ENCODE data around the gene F5. TPM values are rescaled to one million over a fixed set of nuclear protein-coding genes. Genes with fewer than 3 reads are reported as not detected.
A peak's percentile ranks its signal among the peaks of the same experiment; 100 is the strongest.

Gene F5
- total RNA-seq, 1 donor from 2014 or later: 38.6 TPM

DNA sequence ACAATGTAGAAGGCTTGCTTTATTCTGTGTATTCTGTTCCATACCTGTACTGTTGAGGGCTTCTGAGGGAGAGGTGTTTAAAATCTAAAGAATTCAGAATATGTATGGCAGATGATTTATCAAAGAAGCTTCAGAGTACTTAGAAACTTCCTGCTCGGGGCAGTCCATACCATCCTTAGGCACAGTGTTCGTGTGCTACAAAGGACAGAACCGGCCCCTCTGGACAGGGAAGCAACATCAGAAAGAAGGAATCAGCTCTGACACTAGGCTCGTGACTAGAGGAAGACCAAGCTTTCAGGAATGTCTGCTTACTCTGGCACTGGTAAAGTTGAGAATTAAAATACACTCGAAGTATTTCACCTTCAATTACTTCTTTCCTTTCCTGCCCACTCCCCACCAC is 29.5 kb upstream of the F5 start:
- no peaks in the 10 kb centered on the region for H3K36me3 Mint-ChIP-seq
- TF ChIP-seq, protein P1, sequence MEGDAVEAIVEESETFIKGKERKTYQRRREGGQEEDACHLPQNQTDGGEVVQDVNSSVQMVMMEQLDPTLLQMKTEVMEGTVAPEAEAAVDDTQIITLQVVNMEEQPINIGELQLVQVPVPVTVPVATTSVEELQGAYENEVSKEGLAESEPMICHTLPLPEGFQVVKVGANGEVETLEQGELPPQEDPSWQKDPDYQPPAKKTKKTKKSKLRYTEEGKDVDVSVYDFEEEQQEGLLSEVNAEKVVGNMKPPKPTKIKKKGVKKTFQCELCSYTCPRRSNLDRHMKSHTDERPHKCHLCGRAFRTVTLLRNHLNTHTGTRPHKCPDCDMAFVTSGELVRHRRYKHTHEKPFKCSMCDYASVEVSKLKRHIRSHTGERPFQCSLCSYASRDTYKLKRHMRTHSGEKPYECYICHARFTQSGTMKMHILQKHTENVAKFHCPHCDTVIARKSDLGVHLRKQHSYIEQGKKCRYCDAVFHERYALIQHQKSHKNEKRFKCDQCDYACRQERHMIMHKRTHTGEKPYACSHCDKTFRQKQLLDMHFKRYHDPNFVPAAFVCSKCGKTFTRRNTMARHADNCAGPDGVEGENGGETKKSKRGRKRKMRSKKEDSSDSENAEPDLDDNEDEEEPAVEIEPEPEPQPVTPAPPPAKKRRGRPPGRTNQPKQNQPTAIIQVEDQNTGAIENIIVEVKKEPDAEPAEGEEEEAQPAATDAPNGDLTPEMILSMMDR (IDR thresholded peaks at IDR 0.05; ENCODE audit: unreplicated experiment): no peak
- no peaks in the 10 kb centered on the region for H3K9me3 Mint-ChIP-seq
- peaks cover 16% of the 10 kb centered on the region for H3K4me1 Mint-ChIP-seq
- no peak for DNase-seq (ENCODE audit: low spot score in 2 of 2, unreplicated experiment in 2 of 2)
- no peaks in the 10 kb centered on the region for H3K27me3 Mint-ChIP-seq (ENCODE audit: low read depth)
- H3K27ac Mint-ChIP-seq: peak overlapping the region; percentile 88
- no peak overlapping the region for H3K4me3 Mint-ChIP-seq

DNA sequence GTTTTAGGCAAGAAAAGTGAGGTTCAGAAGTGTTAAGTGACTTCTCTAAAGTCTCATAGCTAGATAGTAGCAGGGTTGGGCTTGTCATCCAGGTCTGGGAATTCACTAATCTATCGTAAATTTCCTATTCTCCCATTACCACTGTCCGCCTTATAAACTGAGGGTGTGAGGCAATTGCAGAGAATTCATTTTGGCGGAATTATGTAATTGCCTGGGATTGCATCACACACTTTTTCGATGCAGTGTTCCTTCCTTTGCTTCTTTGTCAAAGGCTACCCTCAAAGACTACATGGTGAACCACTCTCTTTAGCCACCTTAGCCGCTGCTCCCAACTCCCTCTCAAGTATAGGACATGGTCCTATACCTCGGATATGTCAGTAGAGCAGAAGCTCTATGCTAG is 24.6 kb upstream of the F5 start:
- H3K9me3 Mint-ChIP-seq: no peaks in the 10 kb centered on the region
- H3K4me3 Mint-ChIP-seq: no peak overlapping the region
- no peaks in the 10 kb centered on the region for H3K36me3 Mint-ChIP-seq
- no peaks in the 10 kb centered on the region for H3K27me3 Mint-ChIP-seq (ENCODE audit: low read depth)
- no peak overlapping the region for H3K27ac Mint-ChIP-seq
- TF ChIP-seq, protein P1 (IDR thresholded peaks at IDR 0.05; ENCODE audit: unreplicated experiment): no peak
- peaks cover 12% of the 10 kb centered on the region for H3K4me1 Mint-ChIP-seq
- DNase-seq (ENCODE audit: low spot score in 2 of 2, unreplicated experiment in 2 of 2): no peak

DNA sequence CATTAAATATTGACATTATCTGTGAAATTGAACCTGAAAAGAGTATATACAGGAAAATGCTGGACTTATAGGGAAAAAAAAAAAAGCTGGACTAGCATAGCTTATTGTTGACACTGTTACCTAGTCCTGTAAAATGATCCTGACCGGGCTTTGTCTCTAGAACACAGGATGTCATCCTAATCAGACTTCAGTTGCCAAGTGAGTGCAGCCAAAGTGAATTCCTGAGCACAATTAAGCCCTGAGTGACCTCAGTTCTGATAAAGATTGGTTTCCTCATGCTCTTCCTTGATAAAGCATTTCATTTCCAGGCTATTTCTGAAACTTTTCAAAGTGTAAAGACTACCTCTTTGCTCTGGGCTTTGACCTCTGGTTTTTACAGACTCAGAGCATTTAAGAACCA is 23.8 kb upstream of the F5 start:
- no peak overlapping the region for H3K4me3 Mint-ChIP-seq
- H3K27me3 Mint-ChIP-seq (ENCODE audit: low read depth): no peaks in the 10 kb centered on the region
- no peaks in the 10 kb centered on the region for H3K9me3 Mint-ChIP-seq
- no peaks in the 10 kb centered on the region for H3K36me3 Mint-ChIP-seq
- H3K4me1 Mint-ChIP-seq: peaks cover 5% of the 10 kb centered on the region
- no peak for DNase-seq (ENCODE audit: low spot score in 2 of 2, unreplicated experiment in 2 of 2)
- H3K27ac Mint-ChIP-seq: no peak overlapping the region
- TF ChIP-seq, protein P1 (IDR thresholded peaks at IDR 0.05; ENCODE audit: unreplicated experiment): no peak

DNA sequence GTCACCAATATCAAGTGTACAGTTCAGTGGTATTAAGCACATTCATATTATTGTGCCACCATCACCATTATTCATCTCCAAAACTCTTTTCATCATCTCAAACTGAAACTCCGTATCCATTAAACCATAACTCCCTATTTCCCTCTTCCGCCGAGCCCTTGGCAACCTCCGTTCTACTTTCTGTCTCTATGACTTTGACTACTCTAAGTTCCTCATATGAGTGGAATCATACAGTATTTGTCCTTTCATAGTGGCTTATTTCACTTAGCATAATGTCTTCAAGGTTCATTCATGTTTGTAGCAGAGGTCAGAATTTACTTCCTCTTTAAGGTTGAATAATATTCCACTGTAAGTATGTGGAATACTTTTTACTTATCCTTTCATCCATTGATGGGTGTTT is 21.9 kb upstream of the F5 start:
- H3K27ac Mint-ChIP-seq: no peak overlapping the region
- no peak overlapping the region for H3K4me3 Mint-ChIP-seq
- TF ChIP-seq, protein P1 (IDR thresholded peaks at IDR 0.05; ENCODE audit: unreplicated experiment): no peak
- no peaks in the 10 kb centered on the region for H3K9me3 Mint-ChIP-seq
- no peaks in the 10 kb centered on the region for H3K36me3 Mint-ChIP-seq
- peaks cover 4% of the 10 kb centered on the region for H3K4me1 Mint-ChIP-seq
- no peaks in the 10 kb centered on the region for H3K27me3 Mint-ChIP-seq (ENCODE audit: low read depth)
- no peak for DNase-seq (ENCODE audit: low spot score in 2 of 2, unreplicated experiment in 2 of 2)

- Mint-ChIP-seq H3K27me3 (ENCODE audit: low read depth) (no peaks in the 10 kb centered on the region), H3K36me3 (no peaks in the 10 kb centered on the region), H3K4me1 (no peaks in the 10 kb centered on the region), H3K4me3 (no peak overlapping the region), H3K27ac (no peak overlapping the region), H3K9me3 (no peaks in the 10 kb centered on the region)
- TF ChIP-seq, protein P1 (IDR thresholded peaks at IDR 0.05; ENCODE audit: unreplicated experiment): no peak
- DNase-seq (ENCODE audit: low spot score in 2 of 2, unreplicated experiment in 2 of 2): no peak
Observed at GRCh38 chr1:169604781-169605560, 18.7 kb upstream of the F5 start.

Measured in mesothelial cell of epicardium (in vitro differentiated cells).